Activated CD4-positive, alpha-beta T cell treated with anti-CD3 and anti-CD28 coated beads, Interleukin-2, amount 10 ng/mL, durations not matched to agents 24 days and 14 days (primary cell): ENCODE results near the gene SHPK. TPM values are rescaled to one million over a fixed set of nuclear protein-coding genes. Genes with fewer than 3 reads are reported as not detected.

Experiments used
- DNase-seq: peaks from one replicate; pipeline ENCODE4 v3.0.0; 2022
- H3K27ac Mint-ChIP-seq: one replicate; pipeline ENCODE4 v1.8.0; 2022; ENCODE audit warnings: mild to moderate bottlenecking, mixed read lengths
- H3K27me3 Mint-ChIP-seq: one replicate; pipeline ENCODE4 v1.8.0; 2022; ENCODE audit warnings: mixed read lengths
- H3K36me3 Mint-ChIP-seq: one replicate; pipeline ENCODE4 v1.8.0; 2022; ENCODE audit warnings: low read depth, mild to moderate bottlenecking, mixed read lengths
- H3K4me1 Mint-ChIP-seq: one replicate; pipeline ENCODE4 v1.8.0; 2021; ENCODE audit warnings: mixed read lengths
- H3K4me3 Mint-ChIP-seq: one replicate; pipeline ENCODE4 v1.8.0; 2022; ENCODE audit warnings: mild to moderate bottlenecking, moderate library complexity, mixed read lengths
- H3K9me3 Mint-ChIP-seq: one replicate; pipeline ENCODE4 v1.8.0; 2021; ENCODE audit warnings: mixed read lengths
- intact Hi-C: fragments of 100-400 bp; cut with micrococcal nuclease; formaldehyde crosslinking; loops from one replicate; pipeline ENCODE4 v1.15.1; 2023
- total RNA-seq: library from RNA; stranded (reverse); gene quantifications from 2 replicates; pipeline ENCODE4 v1.2.3, GENCODE V29; 2022

SHPK gene
- total RNA-seq, 1 donor from 2014 or later = 21.2 TPM

DNA sequence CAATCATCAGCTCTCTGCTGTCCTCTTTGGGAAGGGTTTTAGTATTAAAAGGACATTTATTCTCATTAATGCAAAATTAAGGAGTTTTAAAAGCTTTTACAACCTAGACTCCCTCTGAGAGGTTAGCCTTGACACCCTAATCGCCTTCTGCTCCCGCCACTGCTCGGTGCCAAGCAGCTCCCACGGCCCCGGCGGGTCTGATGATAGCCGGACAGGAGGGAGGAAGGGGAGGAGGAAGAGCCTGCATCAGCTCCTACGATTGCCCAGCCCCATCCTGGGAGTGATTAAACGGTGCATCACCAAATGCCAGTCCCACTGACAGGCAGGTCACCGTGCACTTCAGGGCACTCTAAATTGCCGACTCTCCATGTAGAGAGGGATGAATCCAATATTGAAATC lies 8.3 kb downstream of the SHPK start:
- Mint-ChIP-seq H3K4me3 (no peak overlapping the region), H3K36me3 (peaks cover 35% of the 10 kb centered on the region), H3K27ac (no peak overlapping the region), H3K27me3 (no peaks in the 10 kb centered on the region), H3K4me1 (peaks cover 1% of the 10 kb centered on the region), H3K9me3 (no peaks in the 10 kb centered on the region)
- intact Hi-C loops = no loop called here
- DNase-seq = no peak

DNA sequence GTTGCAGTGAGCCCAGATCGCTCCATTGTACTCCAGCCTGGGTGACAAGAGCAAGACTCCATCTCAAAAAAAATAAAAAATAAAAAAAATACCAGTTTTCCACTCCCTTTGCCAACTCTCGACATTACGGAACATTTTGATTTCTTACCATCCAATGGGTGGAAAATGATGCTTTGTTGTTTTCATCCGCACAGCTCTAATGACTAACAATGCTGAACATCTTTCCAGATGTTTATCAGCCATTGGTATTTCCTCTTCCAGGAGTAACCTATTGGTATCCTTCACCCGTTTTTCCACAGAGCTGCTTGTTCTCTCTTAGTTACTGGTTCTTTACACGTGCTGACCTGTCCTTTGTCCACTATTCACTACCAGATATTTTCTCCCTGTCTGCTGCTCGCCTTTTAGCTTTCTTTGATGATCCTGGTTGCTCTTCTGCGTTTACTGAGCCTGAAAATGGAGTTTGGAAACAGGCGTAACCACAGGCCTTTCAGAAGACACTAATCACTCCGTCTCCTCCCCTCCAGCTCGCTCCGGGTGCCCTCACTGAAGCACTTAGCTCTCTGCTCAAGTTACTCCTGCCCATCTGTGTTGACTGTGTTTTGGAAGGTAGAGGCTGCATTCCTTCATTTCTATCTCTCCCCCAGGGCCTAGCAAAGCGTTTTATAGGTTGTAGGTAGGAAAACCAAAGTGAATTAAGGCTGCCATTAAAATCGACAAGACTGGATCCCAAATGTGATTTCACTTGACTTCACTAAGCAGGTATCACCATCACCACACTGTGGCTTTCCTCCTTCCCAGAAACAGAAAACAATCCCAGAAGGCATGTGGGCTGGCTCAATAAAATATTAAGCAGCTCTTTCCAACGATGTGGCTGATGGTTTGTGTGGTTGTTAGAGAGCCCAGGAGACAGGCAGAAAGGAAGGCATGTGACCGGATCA lies 8.9 kb downstream of the SHPK start:
- Mint-ChIP-seq H3K9me3 (no peaks in the 10 kb centered on the region), H3K36me3 (peaks cover 33% of the 10 kb centered on the region), H3K4me1 (peaks cover 1% of the 10 kb centered on the region)

DNA sequence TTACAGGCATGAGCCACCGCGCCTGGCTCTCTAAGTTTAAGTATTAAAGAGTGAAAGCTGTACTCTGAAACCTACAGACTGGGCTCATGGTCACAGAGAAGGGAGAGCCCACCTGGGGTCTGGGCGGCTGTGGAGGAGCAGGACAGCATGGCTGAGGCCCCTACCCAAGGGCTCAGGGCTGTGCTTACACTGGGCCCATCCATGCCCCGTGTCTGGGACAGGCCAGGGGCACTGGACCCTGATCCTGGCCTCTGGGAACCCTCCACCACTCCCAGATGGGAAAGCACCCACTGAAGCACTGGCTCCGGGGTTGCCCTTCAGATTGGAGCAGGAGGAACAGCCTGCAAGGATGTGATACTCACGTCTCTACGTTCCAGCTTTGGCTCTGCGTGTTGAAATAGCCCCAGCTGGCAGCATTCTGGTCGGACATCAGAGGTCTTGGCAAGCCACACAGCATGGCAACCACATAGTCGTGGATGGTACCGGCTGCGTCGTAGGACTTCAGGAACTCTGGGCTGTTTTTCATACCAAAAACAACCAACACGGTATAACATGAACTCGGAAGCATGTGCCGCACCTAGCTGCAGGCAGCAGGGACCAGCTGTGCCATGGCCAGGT lies 13.0 kb downstream of the SHPK start:
- H3K4me1 Mint-ChIP-seq = no peaks in the 10 kb centered on the region
- H3K36me3 Mint-ChIP-seq = peaks cover 46% of the 10 kb centered on the region
- no peaks in the 10 kb centered on the region for H3K27me3 Mint-ChIP-seq
- intact Hi-C loops = no loop called here
- no peak overlapping the region for H3K27ac Mint-ChIP-seq
- no peaks in the 10 kb centered on the region for H3K9me3 Mint-ChIP-seq
- no peak overlapping the region for H3K4me3 Mint-ChIP-seq
- DNase-seq = no peak

More for the DNA sequence above, 8.9 kb downstream of the SHPK start:
- no peaks in the 10 kb centered on the region for H3K27me3 Mint-ChIP-seq
- no peak for DNase-seq
- intact Hi-C loops = no loop called here
- H3K27ac Mint-ChIP-seq = no peak overlapping the region
- H3K4me3 Mint-ChIP-seq = no peak overlapping the region

DNA sequence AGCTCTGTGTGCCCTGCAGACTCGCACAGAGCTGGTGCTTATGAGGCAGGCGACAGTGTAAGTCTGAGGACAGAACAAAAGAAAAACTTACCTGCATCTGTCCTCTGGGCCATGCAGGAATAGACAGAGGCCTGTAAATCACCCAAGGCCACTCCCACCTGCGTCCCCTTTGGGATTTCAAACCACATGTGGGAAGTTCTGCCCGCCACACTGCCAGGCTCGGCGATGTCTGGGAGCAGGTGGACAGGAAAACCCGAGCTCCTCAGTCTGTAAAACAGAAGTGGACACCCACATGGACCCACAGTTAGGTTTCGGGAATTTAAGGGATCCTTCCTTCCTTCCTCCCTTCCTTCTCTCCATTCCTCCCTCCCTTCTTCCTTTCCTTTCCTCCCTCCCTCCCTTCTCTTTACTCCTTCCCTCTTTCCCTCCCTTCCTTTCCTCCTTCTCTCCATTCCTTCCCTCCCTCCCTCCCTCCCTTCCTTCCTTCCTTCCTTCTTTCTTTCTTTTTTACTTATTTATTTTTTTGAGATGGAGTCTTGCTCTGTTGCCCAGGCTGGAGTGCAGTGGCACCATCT lies 14.8 kb downstream of the SHPK start:
- no peaks in the 10 kb centered on the region for H3K4me1 Mint-ChIP-seq
- DNase-seq = no peak
- H3K27me3 Mint-ChIP-seq = no peaks in the 10 kb centered on the region
- no peak overlapping the region for H3K27ac Mint-ChIP-seq
- intact Hi-C loops = no loop called here
- no peak overlapping the region for H3K4me3 Mint-ChIP-seq
- peaks cover 48% of the 10 kb centered on the region for H3K36me3 Mint-ChIP-seq
- H3K9me3 Mint-ChIP-seq = no peaks in the 10 kb centered on the region

DNA sequence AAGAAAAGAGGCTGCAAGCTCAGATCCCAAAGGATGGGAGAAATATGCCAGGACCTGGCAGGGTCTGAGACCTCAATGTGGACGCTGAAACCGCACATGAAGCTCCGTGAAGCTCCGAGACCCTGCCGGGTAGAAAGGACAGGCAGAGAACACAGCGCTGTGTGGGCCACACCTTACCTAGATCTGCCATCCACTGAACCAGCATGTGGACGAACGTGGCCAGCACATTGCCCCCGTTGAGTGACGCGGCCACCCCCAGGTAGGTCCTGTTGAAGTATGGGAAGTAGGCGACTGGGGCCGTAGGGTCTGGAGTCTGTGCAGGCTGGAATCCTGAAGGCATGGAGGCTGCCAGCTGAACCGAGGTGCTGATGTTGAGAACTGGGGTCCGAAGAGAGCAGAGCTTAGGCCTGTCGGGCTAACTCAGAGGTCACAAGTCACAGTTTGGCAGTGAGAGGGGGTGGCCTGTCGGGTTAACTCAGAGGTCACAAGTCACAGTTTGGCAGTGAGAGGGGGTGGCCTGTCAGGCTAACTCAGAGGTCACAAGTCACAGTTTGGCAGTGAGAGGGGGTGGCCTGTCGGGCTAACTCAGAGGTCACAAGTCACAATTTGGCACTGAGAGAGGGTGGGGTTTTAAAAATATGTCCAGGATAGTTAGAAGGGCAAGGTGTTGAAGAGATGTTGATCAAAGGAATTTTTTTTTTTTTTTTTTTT lies 20.7 kb downstream of the SHPK start:
- intact Hi-C loops = no loop called here

DNA sequence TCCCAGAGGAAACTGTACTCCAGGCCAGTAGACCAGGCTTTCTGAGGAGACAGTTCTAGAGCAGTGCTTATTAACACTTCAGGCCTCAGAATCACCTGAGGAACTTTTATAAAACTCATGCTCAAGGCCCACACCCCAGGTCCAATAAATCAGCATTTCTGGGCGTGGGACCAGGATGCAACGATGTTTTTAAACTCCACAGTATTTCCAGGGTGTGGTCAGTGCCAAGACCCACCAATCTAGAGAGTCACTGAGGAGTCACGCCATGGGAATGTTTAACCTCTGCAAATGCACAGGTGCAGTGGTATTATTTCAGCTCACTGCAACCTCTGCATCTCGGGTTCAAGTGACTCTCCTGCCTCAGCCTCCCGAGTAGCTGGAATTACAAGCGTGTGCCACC lies 22.9 kb downstream of the SHPK start:
- no peaks in the 10 kb centered on the region for H3K9me3 Mint-ChIP-seq
- H3K4me3 Mint-ChIP-seq = no peak overlapping the region
- intact Hi-C loops = no loop called here
- DNase-seq = no peak
- no peaks in the 10 kb centered on the region for H3K4me1 Mint-ChIP-seq
- no peak overlapping the region for H3K27ac Mint-ChIP-seq
- no peaks in the 10 kb centered on the region for H3K27me3 Mint-ChIP-seq
- H3K36me3 Mint-ChIP-seq = peaks cover 40% of the 10 kb centered on the region

More for the DNA sequence above, 20.7 kb downstream of the SHPK start:
- Mint-ChIP-seq H3K9me3 (no peaks in the 10 kb centered on the region), H3K27me3 (no peaks in the 10 kb centered on the region), H3K4me1 (no peaks in the 10 kb centered on the region), H3K4me3 (no peak overlapping the region), H3K27ac (no peak overlapping the region), H3K36me3 (peaks cover 49% of the 10 kb centered on the region)
- DNase-seq = no peak

DNA sequence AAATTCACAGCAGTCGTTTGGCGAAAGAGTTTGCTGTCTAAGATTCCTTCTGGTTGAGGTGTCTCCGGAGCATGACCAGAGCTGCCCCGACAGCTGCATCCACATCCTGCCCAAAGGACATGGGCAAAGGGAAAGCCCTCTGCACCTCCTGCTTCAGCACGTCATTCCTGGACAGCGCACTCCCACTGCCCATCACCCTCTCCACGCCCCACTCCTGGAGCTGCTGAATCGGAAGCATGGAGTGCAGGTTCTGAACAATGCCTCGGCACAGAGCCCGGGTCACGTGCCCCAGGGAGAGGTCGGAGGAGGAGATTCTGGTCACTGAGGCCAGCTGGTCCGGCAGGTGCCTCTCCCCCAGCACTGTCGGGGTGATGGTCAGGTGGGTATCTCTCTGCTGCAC lies 25.5 kb downstream of the SHPK start:
- Mint-ChIP-seq H3K36me3 (peaks cover 24% of the 10 kb centered on the region), H3K27ac (no peak overlapping the region), H3K4me1 (no peaks in the 10 kb centered on the region), H3K9me3 (no peaks in the 10 kb centered on the region), H3K27me3 (no peaks in the 10 kb centered on the region), H3K4me3 (no peak overlapping the region)
- no peak for DNase-seq
- intact Hi-C loops = no loop called here

DNA sequence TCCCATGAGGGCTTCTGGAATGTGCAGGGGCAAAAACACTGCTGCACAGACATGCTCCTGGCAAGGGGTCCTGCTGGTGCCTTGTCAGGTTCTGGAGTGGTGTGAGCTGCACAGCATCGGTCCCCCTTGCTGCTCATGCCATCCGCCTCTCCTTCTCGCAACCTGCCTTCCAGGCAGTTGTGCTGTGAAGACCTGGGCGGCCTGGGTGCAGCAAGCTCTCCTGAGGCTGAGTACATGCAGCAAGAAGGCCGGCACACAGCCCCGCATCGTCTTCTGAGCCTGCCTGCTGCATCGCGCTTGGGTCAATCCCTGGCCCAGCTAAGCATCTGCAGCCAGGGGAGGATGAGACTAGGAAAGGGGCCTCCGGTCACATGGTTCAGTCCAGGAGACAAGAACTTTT lies 26.4 kb downstream of the SHPK start:
- DNase-seq = no peak
- Mint-ChIP-seq H3K36me3 (peaks cover 15% of the 10 kb centered on the region), H3K9me3 (no peaks in the 10 kb centered on the region), H3K27me3 (no peaks in the 10 kb centered on the region), H3K4me1 (no peaks in the 10 kb centered on the region), H3K27ac (no peak overlapping the region), H3K4me3 (no peak overlapping the region)
- intact Hi-C loops = no loop called here

DNA sequence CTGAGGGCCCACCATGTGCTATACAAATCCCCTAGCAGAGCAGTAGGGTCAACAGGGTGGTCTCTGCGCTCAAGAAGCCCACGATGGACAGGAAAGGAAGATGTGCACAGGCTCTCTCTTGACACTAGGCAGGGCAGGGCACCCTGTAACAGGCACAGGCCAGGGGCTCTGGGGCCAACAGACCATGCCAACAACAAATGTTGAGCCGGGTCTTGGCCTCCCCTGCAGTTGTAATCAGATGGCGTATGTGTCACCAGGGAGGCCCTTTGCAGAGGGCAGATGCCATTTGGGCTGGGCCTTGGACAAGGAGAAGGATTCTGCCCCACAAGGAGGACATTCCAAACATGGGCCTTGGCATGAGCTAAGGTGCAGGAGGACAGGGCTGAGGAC lies 32.2 kb downstream of the SHPK start:
- H3K36me3 Mint-ChIP-seq = peaks cover 8% of the 10 kb centered on the region
- no peak for DNase-seq
- H3K27me3 Mint-ChIP-seq = no peaks in the 10 kb centered on the region
- no peaks in the 10 kb centered on the region for H3K4me1 Mint-ChIP-seq
- no peak overlapping the region for H3K4me3 Mint-ChIP-seq
- no peak overlapping the region for H3K27ac Mint-ChIP-seq
- intact Hi-C loops = loop anchor here (2.0 kb wide), 1 partner anchor 45 kb away; no protein-coding TSS in a partner anchor
- H3K9me3 Mint-ChIP-seq = no peaks in the 10 kb centered on the region

DNA sequence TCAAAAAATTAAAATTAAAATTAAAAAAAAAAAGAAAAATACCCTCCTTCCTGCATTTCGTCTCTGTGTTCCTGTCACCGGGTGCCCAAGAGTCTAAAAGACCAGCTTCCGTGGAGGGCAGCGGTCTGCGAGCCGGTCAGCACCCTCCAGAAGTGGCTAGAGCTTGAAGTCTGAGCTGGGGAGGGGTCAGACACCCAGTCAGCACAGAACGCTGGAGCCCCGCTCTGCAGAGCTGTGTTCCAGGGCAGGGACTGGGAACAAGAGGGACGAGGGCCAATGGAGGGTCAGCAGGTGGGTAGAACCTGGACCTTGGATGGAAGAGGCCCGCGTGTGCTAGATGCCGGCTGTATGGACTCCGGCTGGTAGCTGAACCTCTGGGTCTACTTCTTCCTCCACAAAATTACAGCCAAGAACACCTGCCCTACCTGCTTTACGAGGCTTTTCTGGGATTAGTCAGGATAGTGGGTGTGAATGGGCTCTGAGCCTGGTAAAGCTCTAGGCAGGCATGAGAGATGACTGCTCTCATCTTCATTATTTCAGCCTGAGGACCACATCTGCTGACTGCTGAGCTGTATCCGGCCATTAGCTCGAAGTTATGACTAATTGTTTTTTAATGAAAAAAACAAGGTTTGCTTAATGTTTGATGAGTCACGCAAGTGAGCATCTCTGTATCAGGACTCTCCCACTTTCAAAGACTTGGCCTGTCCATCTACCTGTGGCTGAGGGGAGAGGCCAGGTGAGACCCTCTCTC lies 32.8 kb downstream of the SHPK start:
- no peaks in the 10 kb centered on the region for H3K4me1 Mint-ChIP-seq
- intact Hi-C loops = loop anchor here (2.0 kb wide), 1 partner anchor 46 kb away; no protein-coding TSS in a partner anchor
- no peak for DNase-seq
- H3K4me3 Mint-ChIP-seq = no peak overlapping the region
- H3K27me3 Mint-ChIP-seq = no peaks in the 10 kb centered on the region
- no peak overlapping the region for H3K27ac Mint-ChIP-seq
- peaks cover 6% of the 10 kb centered on the region for H3K36me3 Mint-ChIP-seq
- H3K9me3 Mint-ChIP-seq = no peaks in the 10 kb centered on the region

DNA sequence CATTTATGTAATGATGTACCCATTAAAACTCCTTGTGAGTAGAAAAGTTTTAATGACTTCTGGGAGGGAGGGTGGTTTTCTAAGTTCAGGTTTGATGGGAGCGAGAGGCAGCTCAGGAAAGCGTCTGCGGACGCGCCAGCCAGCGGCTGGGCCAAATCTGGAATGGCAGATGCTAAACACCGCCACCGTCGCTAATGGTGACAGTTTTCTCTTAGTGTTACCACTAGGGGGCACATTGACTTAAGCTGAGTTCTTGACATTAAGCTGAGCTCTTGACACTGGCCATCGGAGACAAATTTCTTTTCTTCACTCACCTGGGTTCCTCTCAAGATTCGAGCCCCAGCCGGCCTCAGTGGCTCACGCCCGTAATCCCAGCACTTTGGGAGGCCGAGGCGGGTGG lies 33.6 kb downstream of the SHPK start:
- intact Hi-C loops = loop anchor here (2.0 kb wide), 1 partner anchor 46 kb away; no protein-coding TSS in a partner anchor
- DNase-seq = peak; percentile 75
- H3K27me3 Mint-ChIP-seq = no peaks in the 10 kb centered on the region
- no peaks in the 10 kb centered on the region for H3K9me3 Mint-ChIP-seq
- H3K36me3 Mint-ChIP-seq = peaks cover 4% of the 10 kb centered on the region
- no peaks in the 10 kb centered on the region for H3K4me1 Mint-ChIP-seq
- H3K4me3 Mint-ChIP-seq = no peak overlapping the region
- H3K27ac Mint-ChIP-seq = no peak overlapping the region

DNA sequence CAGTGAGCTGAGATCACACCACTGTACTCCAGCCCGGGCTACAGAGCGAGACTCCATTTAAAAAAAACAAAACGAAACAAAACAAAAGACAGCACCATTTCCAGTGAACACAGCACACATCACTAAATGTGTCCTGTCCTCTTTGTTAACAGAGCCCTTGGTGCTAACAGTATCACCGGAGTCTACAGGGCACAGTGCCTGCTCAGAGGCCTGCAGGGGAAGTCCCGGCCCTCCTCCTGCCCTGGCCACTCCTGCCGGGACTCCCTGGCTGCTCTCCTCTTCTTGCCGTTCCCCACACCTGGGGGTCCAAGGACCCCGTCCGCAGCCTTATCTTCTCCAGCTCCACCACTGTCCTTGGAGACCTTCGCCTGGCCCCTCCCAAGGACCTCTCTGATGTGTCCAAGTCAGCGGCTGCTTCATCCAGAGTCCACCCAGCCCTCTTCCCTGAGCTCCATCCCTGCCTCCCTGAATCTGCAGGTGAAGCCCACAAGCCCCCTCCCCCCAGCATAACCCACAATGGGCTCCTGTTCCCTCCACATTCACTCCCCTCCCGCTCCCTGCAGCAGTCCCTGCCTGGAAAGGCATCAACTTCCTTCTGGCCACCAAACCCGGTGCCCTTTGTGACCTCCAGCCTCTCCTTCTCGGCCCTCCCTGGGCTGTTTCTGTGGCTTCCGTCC lies 35.4 kb downstream of the SHPK start:
- H3K27me3 Mint-ChIP-seq = no peaks in the 10 kb centered on the region
- no peaks in the 10 kb centered on the region for H3K4me1 Mint-ChIP-seq
- no peak overlapping the region for H3K27ac Mint-ChIP-seq
- intact Hi-C loops = no loop called here
- H3K9me3 Mint-ChIP-seq = no peaks in the 10 kb centered on the region
- H3K4me3 Mint-ChIP-seq = no peak overlapping the region
- peaks cover 2% of the 10 kb centered on the region for H3K36me3 Mint-ChIP-seq
- no peak for DNase-seq

DNA sequence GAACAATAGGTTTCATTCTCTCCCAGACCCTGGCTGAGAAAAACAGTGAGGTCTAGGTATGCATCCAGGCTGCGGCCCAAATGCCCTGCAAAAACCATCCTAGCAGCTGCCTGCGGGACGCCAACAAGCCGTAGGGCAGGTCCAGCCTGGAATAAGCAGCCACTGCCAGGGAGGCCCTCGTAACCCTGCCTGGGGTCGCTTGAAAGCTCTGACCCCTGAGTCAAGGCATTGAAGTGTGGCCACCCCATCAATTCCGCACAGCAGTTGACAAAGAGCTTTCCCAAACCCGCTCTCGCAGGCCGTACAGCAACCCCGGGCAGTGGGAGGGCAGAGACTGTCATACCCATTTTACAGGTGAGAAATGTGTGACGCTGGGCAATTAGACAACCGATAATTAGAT lies 38.0 kb downstream of the SHPK start:
- Mint-ChIP-seq H3K27me3 (no peaks in the 10 kb centered on the region), H3K4me1 (no peaks in the 10 kb centered on the region), H3K4me3 (no peak overlapping the region), H3K9me3 (no peaks in the 10 kb centered on the region), H3K36me3 (peaks cover 2% of the 10 kb centered on the region), H3K27ac (no peak overlapping the region)
- intact Hi-C loops = no loop called here
- no peak for DNase-seq
